ENCODE measurements around the gene ASF1B. TPM values are rescaled to one million over a fixed set of nuclear protein-coding genes. Genes with fewer than 3 reads are reported as not detected.

The ASF1B gene
- total and polyA plus RNA-seq, 2 donors from 2014 or later, result 0.49 to 1.8 TPM

DNA sequence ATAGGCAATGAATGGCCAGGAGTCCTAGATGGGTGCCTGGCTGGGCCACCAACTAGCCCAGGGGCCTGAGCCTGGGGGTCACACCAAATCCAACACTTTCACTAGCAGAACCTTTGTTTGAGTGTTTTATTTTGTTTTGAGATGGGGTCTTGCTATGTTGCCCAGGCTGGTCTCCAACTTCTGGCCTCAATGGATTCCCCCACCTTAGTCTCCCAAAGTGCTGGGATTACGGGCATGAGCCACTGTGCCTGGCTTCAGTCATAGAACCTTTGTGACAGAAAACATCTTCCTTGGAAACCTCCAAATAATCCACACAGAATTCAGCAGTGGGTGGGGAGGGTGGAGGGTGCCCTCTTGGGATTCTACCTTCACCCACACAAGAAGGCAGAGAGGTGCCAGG lies 24.9 kb downstream of the ASF1B start:
- H3K4me3 ChIP-seq (ENCODE audit: low read length in 3 of 3), result no peak overlapping the region
- peaks cover 0 to 32% (median 18%) of the 10 kb centered on the region in 3 donors for H3K4me1 ChIP-seq (ENCODE audit: control insufficient read depth in 2 of 3, insufficient read depth in 2 of 3, low read depth in 1 of 3, low read length in 3 of 3)
- H3K27ac ChIP-seq (ENCODE audit: low read depth in 2 of 2, low read length in 2 of 2), result no peak overlapping the region
- TF ChIP-seq, protein P1, sequence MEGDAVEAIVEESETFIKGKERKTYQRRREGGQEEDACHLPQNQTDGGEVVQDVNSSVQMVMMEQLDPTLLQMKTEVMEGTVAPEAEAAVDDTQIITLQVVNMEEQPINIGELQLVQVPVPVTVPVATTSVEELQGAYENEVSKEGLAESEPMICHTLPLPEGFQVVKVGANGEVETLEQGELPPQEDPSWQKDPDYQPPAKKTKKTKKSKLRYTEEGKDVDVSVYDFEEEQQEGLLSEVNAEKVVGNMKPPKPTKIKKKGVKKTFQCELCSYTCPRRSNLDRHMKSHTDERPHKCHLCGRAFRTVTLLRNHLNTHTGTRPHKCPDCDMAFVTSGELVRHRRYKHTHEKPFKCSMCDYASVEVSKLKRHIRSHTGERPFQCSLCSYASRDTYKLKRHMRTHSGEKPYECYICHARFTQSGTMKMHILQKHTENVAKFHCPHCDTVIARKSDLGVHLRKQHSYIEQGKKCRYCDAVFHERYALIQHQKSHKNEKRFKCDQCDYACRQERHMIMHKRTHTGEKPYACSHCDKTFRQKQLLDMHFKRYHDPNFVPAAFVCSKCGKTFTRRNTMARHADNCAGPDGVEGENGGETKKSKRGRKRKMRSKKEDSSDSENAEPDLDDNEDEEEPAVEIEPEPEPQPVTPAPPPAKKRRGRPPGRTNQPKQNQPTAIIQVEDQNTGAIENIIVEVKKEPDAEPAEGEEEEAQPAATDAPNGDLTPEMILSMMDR (IDR thresholded peaks at IDR 0.05; ENCODE audit: borderline replicate concordance, extremely low read depth, insufficient read depth), result no peak
- H3K9me3 ChIP-seq (ENCODE audit: control insufficient read depth in 2 of 3, insufficient read depth in 1 of 3, low read length in 3 of 3), result no peaks in the 10 kb centered on the region
- FAIRE-seq (no peak), DNase-seq (no peak)
- H3K36me3 ChIP-seq (ENCODE audit: control insufficient read depth in 2 of 3, insufficient read depth in 3 of 3, low read length in 3 of 3), result peaks cover 0 to 2% (median 0%) of the 10 kb centered on the region in 3 donors
- H3K27me3 ChIP-seq (ENCODE audit: control insufficient read depth, insufficient read depth, low read length), result no peaks in the 10 kb centered on the region
- intact Hi-C loops (cut with DNase I), result no loop called here
- no peak overlapping the region for H3K9ac ChIP-seq (ENCODE audit: low read length in 3 of 3)

DNA sequence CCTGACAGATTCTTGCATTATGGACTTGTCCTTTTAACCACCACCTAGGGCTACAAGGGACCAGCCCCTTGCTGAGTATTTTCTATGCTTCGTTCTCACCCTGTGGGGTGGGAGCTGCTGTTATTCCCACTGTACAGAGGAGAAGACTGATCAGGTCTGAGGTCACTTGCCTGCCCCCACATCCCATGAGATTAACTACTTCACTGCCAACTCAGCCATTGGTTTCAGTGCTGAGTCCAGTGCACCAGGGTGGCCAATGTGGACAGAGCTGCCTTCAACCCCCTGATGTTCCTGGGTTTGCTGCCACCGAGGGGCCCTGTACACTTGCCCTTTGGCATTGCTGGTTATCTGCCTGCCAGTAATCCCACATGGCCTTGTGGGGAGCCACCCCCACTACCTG lies 25.7 kb downstream of the ASF1B start:
- FAIRE-seq (no peak), DNase-seq (no peak)
- TF ChIP-seq, protein P1 (IDR thresholded peaks at IDR 0.05; ENCODE audit: borderline replicate concordance, extremely low read depth, insufficient read depth), result no peak
- H3K9ac ChIP-seq (ENCODE audit: low read length in 3 of 3), result no peak overlapping the region
- H3K27me3 ChIP-seq (ENCODE audit: control insufficient read depth, insufficient read depth, low read length), result no peaks in the 10 kb centered on the region
- peaks cover 0 to 4% (median 2%) of the 10 kb centered on the region in 3 donors for H3K36me3 ChIP-seq (ENCODE audit: control insufficient read depth in 2 of 3, insufficient read depth in 3 of 3, low read length in 3 of 3)
- no peaks in the 10 kb centered on the region for H3K9me3 ChIP-seq (ENCODE audit: control insufficient read depth in 2 of 3, insufficient read depth in 1 of 3, low read length in 3 of 3)
- H3K4me3 ChIP-seq (ENCODE audit: low read length in 3 of 3), result no peak overlapping the region
- H3K4me1 ChIP-seq (ENCODE audit: control insufficient read depth in 2 of 3, insufficient read depth in 2 of 3, low read depth in 1 of 3, low read length in 3 of 3), result peaks cover 0 to 24% (median 12%) of the 10 kb centered on the region in 3 donors
- intact Hi-C loops (cut with DNase I), result no loop called here
- no peak overlapping the region for H3K27ac ChIP-seq (ENCODE audit: low read depth in 2 of 2, low read length in 2 of 2)

DNA sequence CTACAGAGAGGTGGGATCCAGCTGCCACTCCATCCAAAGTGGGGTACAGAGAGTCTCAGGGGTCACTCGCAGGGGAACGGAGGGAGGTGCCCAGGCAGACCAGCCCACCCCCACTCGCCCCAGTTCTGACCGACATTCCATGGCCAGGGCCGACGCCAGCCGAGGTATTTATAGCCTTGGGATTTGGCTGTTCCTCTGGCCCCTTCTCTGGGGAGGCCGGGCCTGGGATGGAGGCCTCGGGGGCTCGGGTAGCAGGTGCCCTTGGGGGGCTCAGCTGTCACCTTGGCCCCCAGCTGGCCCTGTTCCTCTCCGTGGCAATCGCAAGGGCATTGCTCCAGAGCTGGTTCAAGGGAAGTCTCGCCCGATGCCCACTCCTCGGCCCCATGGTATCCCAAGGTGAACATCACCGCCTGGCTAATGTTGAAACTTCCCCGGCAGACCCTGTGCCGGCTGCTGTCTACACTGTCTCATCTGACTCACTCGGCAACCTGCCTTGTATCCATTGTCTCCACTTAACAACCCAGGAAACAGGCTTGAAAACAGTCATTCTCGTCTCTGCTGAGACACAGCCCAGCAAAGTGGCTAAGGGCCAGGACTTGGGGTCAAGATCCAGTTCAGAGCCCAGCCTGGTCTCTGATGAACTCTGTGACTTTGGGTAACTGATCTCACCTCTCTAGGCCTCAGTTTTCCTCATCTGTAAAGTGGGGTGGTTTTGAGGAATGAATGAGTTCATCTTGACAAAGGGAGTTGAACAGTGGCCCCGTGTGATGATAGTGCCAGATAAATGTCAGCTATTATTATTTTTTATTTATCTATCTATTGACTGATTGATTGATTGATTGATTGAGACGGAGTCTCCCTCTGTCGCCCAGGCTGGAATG lies 28.6 kb downstream of the ASF1B start:
- Histone ChIP-seq H3K27me3 (ENCODE audit: control insufficient read depth, insufficient read depth, low read length) (no peaks in the 10 kb centered on the region), H3K27ac (ENCODE audit: low read depth in 2 of 2, low read length in 2 of 2) (no peak overlapping the region), H3K9ac (ENCODE audit: low read length in 3 of 3) (no peak overlapping the region), H3K4me1 (ENCODE audit: control insufficient read depth in 2 of 3, insufficient read depth in 2 of 3, low read depth in 1 of 3, low read length in 3 of 3) (peaks cover 0 to 11% (median 5%) of the 10 kb centered on the region in 3 donors), H3K4me3 (ENCODE audit: low read length in 3 of 3) (no peak overlapping the region), H3K36me3 (ENCODE audit: control insufficient read depth in 2 of 3, insufficient read depth in 3 of 3, low read length in 3 of 3) (peaks cover 0 to 19% (median 7%) of the 10 kb centered on the region in 3 donors), H3K9me3 (ENCODE audit: control insufficient read depth in 2 of 3, insufficient read depth in 1 of 3, low read length in 3 of 3) (no peaks in the 10 kb centered on the region)
- TF ChIP-seq, protein P1 (IDR thresholded peaks at IDR 0.05; ENCODE audit: borderline replicate concordance, extremely low read depth, insufficient read depth), result no peak
- intact Hi-C loops (cut with DNase I), result no loop called here
- DNase-seq, result no peak
- FAIRE-seq, result no peak

All from kidney (tissue), 14 donors.